ENCODE results near the gene OAS3.

OAS3 gene

GRCh38 chr12:113005762-113006161 lies 67.5 kb downstream of the OAS3 start:
- Mint-ChIP-seq H3K4me1 (ENCODE audit: low read depth in 2 of 2) (no peaks in the 10 kb centered on the region), H3K9me3 (peaks cover 1 to 4% of the 10 kb centered on the region in 2 donors), H3K36me3 (ENCODE audit: insufficient read depth) (peaks cover 87% of the 10 kb centered on the region), H3K27ac (no peak overlapping the region), H3K4me3 (no peak overlapping the region), H3K27me3 (no peaks in the 10 kb centered on the region)
- ATAC-seq (replicated peaks) (no peak), DNase-seq (no peak)

DNA sequence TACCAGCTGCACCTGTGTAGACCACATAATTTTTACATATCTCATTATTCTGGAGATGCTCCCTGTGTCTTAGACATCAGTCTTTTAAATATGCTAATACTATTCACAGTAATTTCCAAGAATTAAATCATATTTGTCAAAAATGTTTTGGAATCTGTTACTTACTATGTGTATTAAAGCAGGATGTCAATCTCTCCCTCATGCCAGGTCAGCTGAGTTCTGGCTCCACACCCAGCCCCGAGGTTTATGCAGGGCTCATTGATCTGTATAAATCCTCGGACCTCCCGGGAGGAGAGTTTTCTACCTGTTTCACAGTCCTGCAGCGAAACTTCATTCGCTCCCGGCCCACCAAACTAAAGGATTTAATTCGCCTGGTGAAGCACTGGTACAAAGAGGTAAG lies 67.9 kb downstream of the OAS3 start:
- peaks cover 92% of the 10 kb centered on the region for H3K36me3 Mint-ChIP-seq (ENCODE audit: insufficient read depth)

GRCh38 chr12:113006641-113007040 lies 68.4 kb downstream of the OAS3 start:
- Mint-ChIP-seq H3K4me1 (ENCODE audit: low read depth in 2 of 2) (no peaks in the 10 kb centered on the region), H3K36me3 (ENCODE audit: insufficient read depth) (peaks cover 90% of the 10 kb centered on the region), H3K27ac (no peak overlapping the region), H3K4me3 (no peak overlapping the region), H3K27me3 (no peaks in the 10 kb centered on the region), H3K9me3 (peaks cover 4 to 7% of the 10 kb centered on the region in 2 donors)
- DNase-seq (no peak), ATAC-seq (replicated peaks) (no peak)

More for the DNA sequence above, 67.9 kb downstream of the OAS3 start:
- peaks cover 4 to 7% of the 10 kb centered on the region in 2 donors for H3K9me3 Mint-ChIP-seq
- no peak overlapping the region for H3K27ac Mint-ChIP-seq
- H3K4me1 Mint-ChIP-seq (ENCODE audit: low read depth in 2 of 2), result no peaks in the 10 kb centered on the region
- no peaks in the 10 kb centered on the region for H3K27me3 Mint-ChIP-seq
- ATAC-seq (replicated peaks) (no peak), DNase-seq (no peak)
- H3K4me3 Mint-ChIP-seq, result no peak overlapping the region

- Mint-ChIP-seq H3K27me3 (no peaks in the 10 kb centered on the region), H3K27ac (no peak overlapping the region), H3K4me1 (ENCODE audit: low read depth in 2 of 2) (no peaks in the 10 kb centered on the region), H3K4me3 (no peak overlapping the region), H3K36me3 (ENCODE audit: insufficient read depth) (peaks cover 87% of the 10 kb centered on the region), H3K9me3 (peaks cover 4 to 7% of the 10 kb centered on the region in 2 donors)
- DNase-seq, result no peak
- no peak for ATAC-seq (replicated peaks)
These were observed 68.9 kb downstream of the OAS3 start for GRCh38 chr12:113007166-113007565.

GRCh38 chr12:113010701-113011100 lies 72.4 kb downstream of the OAS3 start:
- no peak for DNase-seq
- ATAC-seq (replicated peaks), result no peak
- H3K9me3 Mint-ChIP-seq, result peaks cover 4 to 7% of the 10 kb centered on the region in 2 donors
- no peaks in the 10 kb centered on the region for H3K4me1 Mint-ChIP-seq (ENCODE audit: low read depth in 2 of 2)
- peaks cover 0 to 9% of the 10 kb centered on the region in 2 donors for H3K27me3 Mint-ChIP-seq
- peaks cover 53% of the 10 kb centered on the region for H3K36me3 Mint-ChIP-seq (ENCODE audit: insufficient read depth)
- H3K4me3 Mint-ChIP-seq, result no peak overlapping the region
- H3K27ac Mint-ChIP-seq, result no peak overlapping the region

DNA sequence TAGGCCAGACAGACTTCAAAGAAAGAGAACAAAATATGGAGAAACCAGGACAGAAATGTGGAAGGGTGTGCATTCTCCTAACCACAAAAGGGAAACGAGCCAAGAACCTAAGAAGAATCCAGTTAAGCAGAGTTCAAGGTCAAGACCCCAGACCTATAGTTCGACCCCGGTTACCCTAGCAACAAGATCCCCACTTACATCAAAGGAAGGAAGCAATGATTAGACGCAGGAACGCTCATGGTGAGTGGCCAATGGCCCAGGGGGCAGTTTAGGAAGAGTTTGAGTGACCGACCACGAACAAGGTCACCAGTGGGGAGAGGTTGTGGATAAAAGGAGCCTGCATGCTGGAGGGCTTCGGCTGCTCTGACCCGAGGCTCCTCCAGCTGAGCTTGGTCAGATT lies 76.3 kb downstream of the OAS3 start:
- Mint-ChIP-seq H3K4me1 (ENCODE audit: low read depth in 2 of 2) (no peaks in the 10 kb centered on the region), H3K4me3 (no peak overlapping the region), H3K36me3 (ENCODE audit: insufficient read depth) (peaks cover 18% of the 10 kb centered on the region), H3K27me3 (peaks cover 7 to 20% of the 10 kb centered on the region in 2 donors), H3K9me3 (peaks cover 4 to 7% of the 10 kb centered on the region in 2 donors), H3K27ac (no peak overlapping the region)
- no peak for ATAC-seq (replicated peaks)
- DNase-seq, result no peak

GRCh38 chr12:113016796-113017195 lies 78.5 kb downstream of the OAS3 start:
- H3K36me3 Mint-ChIP-seq (ENCODE audit: insufficient read depth), result no peaks in the 10 kb centered on the region
- H3K27ac Mint-ChIP-seq, result no peak overlapping the region
- H3K4me1 Mint-ChIP-seq (ENCODE audit: low read depth in 2 of 2), result no peaks in the 10 kb centered on the region
- no peaks in the 10 kb centered on the region for H3K9me3 Mint-ChIP-seq
- ATAC-seq (replicated peaks) (no peak), DNase-seq (no peak)
- peaks cover 7 to 20% of the 10 kb centered on the region in 2 donors for H3K27me3 Mint-ChIP-seq
- H3K4me3 Mint-ChIP-seq, result no peak overlapping the region

DNA sequence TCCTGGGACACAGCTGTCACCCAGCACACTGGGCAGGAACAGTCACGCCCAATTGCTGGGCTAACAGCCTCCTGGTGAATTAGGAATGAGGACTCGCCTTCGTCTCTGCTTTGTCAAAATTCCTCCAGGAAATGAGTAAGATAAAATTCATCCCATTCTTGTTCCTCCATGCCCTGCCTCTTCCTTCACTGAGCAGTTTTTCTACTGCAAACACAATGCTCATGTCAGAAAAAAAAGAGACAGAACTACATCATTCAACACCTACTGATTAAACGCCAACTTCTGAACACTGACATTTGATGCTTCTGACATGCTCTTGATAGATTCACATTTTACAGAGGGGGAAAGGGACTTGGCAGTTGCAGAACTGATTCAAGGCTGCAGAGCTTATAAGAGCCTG lies 80.8 kb downstream of the OAS3 start:
- no peaks in the 10 kb centered on the region for H3K9me3 Mint-ChIP-seq
- ATAC-seq (replicated peaks) (no peak), DNase-seq (no peak)
- H3K36me3 Mint-ChIP-seq (ENCODE audit: insufficient read depth), result no peaks in the 10 kb centered on the region
- H3K27ac Mint-ChIP-seq, result no peak overlapping the region
- no peak overlapping the region for H3K4me3 Mint-ChIP-seq
- H3K27me3 Mint-ChIP-seq, result peaks cover 7 to 20% of the 10 kb centered on the region in 2 donors
- H3K4me1 Mint-ChIP-seq (ENCODE audit: low read depth in 2 of 2), result peaks cover 0 to 5% of the 10 kb centered on the region in 2 donors

GRCh38 chr12:113021500-113021899 lies 83.2 kb downstream of the OAS3 start:
- ATAC-seq (replicated peaks) (no peak), DNase-seq (no peak)
- H3K4me3 Mint-ChIP-seq, result no peak overlapping the region
- no peaks in the 10 kb centered on the region for H3K9me3 Mint-ChIP-seq
- H3K27ac Mint-ChIP-seq, result no peak overlapping the region
- H3K27me3 Mint-ChIP-seq, result peaks cover 7 to 11% of the 10 kb centered on the region in 2 donors
- H3K36me3 Mint-ChIP-seq (ENCODE audit: insufficient read depth), result no peaks in the 10 kb centered on the region
- H3K4me1 Mint-ChIP-seq (ENCODE audit: low read depth in 2 of 2), result peaks cover 0 to 5% of the 10 kb centered on the region in 2 donors

Data from effector memory CD8-positive, alpha-beta T cell (primary cell).